ENCODE results near the gene BEST1.
"Not testable (repeated sequence)": the region's sequence is repeated elsewhere in the genome, so short reads cannot be mapped to it uniquely, and the experiment has no call there.

BEST1 gene

DNA sequence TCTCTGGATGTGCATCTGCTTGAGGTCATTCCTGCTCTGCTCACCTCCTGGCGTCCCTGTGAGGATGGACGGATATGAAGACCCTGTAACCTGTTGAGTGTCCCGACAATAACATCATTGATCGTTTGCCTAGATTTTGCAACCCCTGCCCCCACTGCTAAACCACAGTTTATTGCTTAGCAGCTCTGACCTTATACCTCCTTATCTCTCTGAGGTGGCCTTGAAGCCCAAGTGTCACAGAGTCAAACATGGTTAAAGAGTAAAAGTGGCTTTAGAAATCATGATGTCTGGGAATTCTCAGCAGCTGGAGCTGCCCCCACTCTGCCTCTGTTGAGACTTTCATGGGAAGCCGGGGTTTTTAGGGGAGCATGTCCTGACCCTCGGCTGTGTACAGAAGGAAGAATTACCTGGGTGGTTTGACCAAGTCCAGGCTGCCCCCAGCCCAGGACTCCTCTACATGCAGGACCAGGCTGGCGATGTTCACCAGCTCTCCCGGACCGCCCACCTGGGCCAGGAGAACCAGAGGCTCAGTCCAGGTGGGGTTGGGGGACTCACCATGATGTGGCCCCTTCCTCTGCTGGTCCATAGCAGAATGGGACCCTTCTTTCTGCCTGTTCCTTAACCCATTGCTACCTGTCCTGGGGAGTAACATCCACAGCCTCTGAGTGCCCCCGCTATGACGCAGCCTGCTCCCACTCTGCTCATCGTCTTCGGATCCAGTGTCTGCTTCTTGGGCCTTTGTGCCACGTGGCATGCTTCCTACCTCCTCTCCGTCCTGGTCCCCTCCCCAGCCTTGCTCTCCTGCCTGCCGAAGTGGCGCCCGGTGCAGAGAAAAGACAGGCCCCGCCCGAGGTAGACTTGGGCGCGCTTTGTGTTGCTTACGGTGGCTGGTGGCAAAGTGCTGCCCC, 50.6 kb downstream of the BEST1 start:
- Histone ChIP-seq H3K9me3 (ENCODE audit: control insufficient read depth in 2 of 2, low read length in 2 of 2) (peaks cover 0 to 4% of the 10 kb centered on the region in 2 donors), H3K4me3 (ENCODE audit: low read length in 2 of 2) (no peak overlapping the region), H3K27ac (ENCODE audit: low read depth in 2 of 2, low read length in 2 of 2) (no peak overlapping the region), H3K27me3 (ENCODE audit: control insufficient read depth in 2 of 2, insufficient read depth in 2 of 2, low read length in 2 of 2) (no peaks in the 10 kb centered on the region), H3K36me3 (ENCODE audit: control insufficient read depth in 2 of 2, insufficient read depth in 2 of 2, low read length in 2 of 2) (no peaks in the 10 kb centered on the region), H3K4me1 (ENCODE audit: control insufficient read depth in 2 of 2, insufficient read depth in 2 of 2, low read length in 2 of 2) (peaks cover 14 to 17% of the 10 kb centered on the region in 2 donors), H3K9ac (ENCODE audit: low read depth in 1 of 2, low read length in 2 of 2) (no peak overlapping the region)

DNA sequence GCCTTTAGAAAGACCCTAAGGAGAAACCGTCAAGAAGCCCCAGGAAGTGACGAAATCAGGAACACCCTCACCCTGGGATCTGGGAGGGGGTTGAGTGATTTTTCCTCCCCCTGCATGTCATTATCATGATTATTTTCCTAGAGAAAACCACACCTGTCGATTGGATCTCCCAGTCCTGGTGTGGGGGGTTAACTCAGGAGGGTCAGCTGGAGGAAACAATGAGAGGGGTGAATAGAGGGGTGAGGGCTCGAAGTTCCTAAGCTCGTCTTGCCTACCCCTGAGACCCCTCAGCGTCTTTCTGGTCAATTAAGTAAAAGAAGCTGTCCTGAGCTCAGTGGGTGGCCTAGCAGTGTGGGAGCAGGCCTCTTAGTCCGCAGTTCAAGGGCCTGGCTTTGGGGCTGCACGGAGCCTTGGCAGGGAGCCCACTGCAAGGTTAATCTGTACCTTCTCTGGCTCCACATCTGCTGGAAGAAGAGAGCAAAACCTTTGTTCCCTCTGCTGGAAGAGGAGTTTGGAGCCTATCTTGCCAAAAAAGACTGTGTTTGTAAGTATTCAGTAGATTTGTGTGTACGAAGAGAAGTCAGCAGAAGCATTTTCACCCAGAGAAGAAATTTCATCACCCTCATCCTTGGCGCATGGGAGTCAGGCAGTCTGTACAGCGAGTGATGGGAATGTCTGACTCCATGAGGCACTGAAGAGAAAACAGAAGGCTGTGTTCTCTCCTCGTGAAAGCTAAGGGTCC, 51.5 kb downstream of the BEST1 start:
- Histone ChIP-seq H3K36me3 (ENCODE audit: control insufficient read depth in 2 of 2, insufficient read depth in 2 of 2, low read length in 2 of 2) (no peaks in the 10 kb centered on the region), H3K27ac (ENCODE audit: low read depth in 2 of 2, low read length in 2 of 2) (peak overlapping the region; percentile 35 to 54), H3K9me3 (ENCODE audit: control insufficient read depth in 2 of 2, low read length in 2 of 2) (peaks cover 0 to 4% of the 10 kb centered on the region in 2 donors), H3K27me3 (ENCODE audit: control insufficient read depth in 2 of 2, insufficient read depth in 2 of 2, low read length in 2 of 2) (no peaks in the 10 kb centered on the region), H3K4me3 (ENCODE audit: low read length in 2 of 2) (no peak overlapping the region), H3K4me1 (ENCODE audit: control insufficient read depth in 2 of 2, insufficient read depth in 2 of 2, low read length in 2 of 2) (peaks cover 14 to 17% of the 10 kb centered on the region in 2 donors), H3K9ac (ENCODE audit: low read depth in 1 of 2, low read length in 2 of 2) (peak overlapping the region in 1 of 2 donors; percentile 43)

DNA sequence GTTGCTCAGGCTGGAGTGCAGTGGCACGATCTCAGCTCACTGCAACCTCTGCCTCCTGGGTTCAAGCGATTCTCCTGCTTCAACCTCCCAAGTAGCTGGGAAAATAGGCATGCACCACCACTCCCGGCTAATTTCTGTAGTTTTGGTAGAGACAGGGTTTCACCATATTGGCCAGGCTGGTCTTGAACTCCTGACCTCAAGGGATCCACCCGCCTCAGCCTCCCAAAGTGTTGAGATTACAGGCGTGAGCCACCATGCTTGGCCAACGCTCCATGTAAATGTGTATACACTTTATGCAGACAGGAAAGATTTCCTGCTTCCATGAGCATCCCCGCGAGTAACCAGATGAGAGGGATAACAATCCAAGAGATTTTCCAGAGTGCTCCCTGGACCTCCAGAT, 52.1 kb downstream of the BEST1 start:
- H3K9me3 ChIP-seq (ENCODE audit: control insufficient read depth in 2 of 2, low read length in 2 of 2); H3K27me3 ChIP-seq (ENCODE audit: control insufficient read depth in 2 of 2, insufficient read depth in 2 of 2, low read length in 2 of 2); H3K36me3 ChIP-seq (ENCODE audit: control insufficient read depth in 2 of 2, insufficient read depth in 2 of 2, low read length in 2 of 2); H3K27ac ChIP-seq (ENCODE audit: low read depth in 2 of 2, low read length in 2 of 2); H3K9ac ChIP-seq (ENCODE audit: low read depth in 1 of 2, low read length in 2 of 2); H3K4me3 ChIP-seq (ENCODE audit: low read length in 2 of 2): not testable (repeated sequence)
- H3K4me1 ChIP-seq (ENCODE audit: control insufficient read depth in 2 of 2, insufficient read depth in 2 of 2, low read length in 2 of 2): peaks cover 14 to 17% of the 10 kb centered on the region in 2 donors

DNA sequence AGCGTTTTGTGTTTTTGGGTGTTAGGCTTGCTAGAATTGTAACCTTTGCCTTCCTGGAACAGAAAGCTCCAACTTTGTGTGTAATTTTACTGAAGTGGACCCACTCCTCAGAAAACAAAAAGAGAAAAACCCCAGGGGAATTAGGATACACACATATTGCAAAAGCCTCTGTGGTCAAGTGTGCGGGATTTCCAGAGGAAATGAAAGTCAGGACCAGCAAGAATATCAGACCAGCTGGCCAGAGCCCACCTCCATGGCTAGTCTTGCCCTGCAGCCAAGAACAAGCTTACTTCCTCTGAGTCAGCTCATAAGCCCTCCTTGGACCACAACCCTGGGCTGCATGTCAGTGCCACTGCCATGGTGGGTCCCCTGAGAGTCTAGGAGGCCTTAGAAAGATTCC, 54.3 kb downstream of the BEST1 start:
- Histone ChIP-seq H3K4me1 (ENCODE audit: control insufficient read depth in 2 of 2, insufficient read depth in 2 of 2, low read length in 2 of 2) (peaks cover 14 to 17% of the 10 kb centered on the region in 2 donors), H3K4me3 (ENCODE audit: low read length in 2 of 2) (no peak overlapping the region), H3K27ac (ENCODE audit: low read depth in 2 of 2, low read length in 2 of 2) (no peak overlapping the region), H3K27me3 (ENCODE audit: control insufficient read depth in 2 of 2, insufficient read depth in 2 of 2, low read length in 2 of 2) (no peaks in the 10 kb centered on the region), H3K9ac (ENCODE audit: low read depth in 1 of 2, low read length in 2 of 2) (no peak overlapping the region), H3K9me3 (ENCODE audit: control insufficient read depth in 2 of 2, low read length in 2 of 2) (no peaks in the 10 kb centered on the region), H3K36me3 (ENCODE audit: control insufficient read depth in 2 of 2, insufficient read depth in 2 of 2, low read length in 2 of 2) (no peaks in the 10 kb centered on the region)

DNA sequence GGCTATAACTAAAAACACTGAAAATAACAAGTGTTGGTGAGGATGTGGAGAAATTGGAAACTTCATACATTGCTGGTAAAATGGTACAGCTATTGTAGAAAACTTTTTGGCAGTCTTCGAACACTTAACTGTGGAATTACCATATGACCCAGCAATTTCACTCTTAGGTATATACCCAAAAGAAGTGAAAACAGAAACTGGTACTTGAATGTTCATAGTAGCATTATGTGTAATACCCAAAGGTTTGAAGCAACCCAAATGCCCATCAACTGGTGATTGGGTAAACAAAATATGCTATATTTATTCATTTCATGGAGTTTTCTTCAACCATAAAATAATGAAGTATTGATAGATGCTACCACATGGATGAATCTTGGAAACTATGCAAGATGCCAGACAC, 58.0 kb downstream of the BEST1 start:
- Histone ChIP-seq H3K9ac (ENCODE audit: low read depth in 1 of 2, low read length in 2 of 2) (no peak overlapping the region), H3K9me3 (ENCODE audit: control insufficient read depth in 2 of 2, low read length in 2 of 2) (no peaks in the 10 kb centered on the region), H3K4me1 (ENCODE audit: control insufficient read depth in 2 of 2, insufficient read depth in 2 of 2, low read length in 2 of 2) (no peaks in the 10 kb centered on the region), H3K27me3 (ENCODE audit: control insufficient read depth in 2 of 2, insufficient read depth in 2 of 2, low read length in 2 of 2) (no peaks in the 10 kb centered on the region), H3K4me3 (ENCODE audit: low read length in 2 of 2) (no peak overlapping the region), H3K27ac (ENCODE audit: low read depth in 2 of 2, low read length in 2 of 2) (no peak overlapping the region), H3K36me3 (ENCODE audit: control insufficient read depth in 2 of 2, insufficient read depth in 2 of 2, low read length in 2 of 2) (no peaks in the 10 kb centered on the region)

GRCh38 chr11:62010935-62011528, 60.9 kb downstream of the BEST1 start:
- Histone ChIP-seq H3K36me3 (ENCODE audit: control insufficient read depth in 2 of 2, insufficient read depth in 2 of 2, low read length in 2 of 2) (no peaks in the 10 kb centered on the region), H3K9ac (ENCODE audit: low read depth in 1 of 2, low read length in 2 of 2) (no peak overlapping the region), H3K27me3 (ENCODE audit: control insufficient read depth in 2 of 2, insufficient read depth in 2 of 2, low read length in 2 of 2) (no peaks in the 10 kb centered on the region), H3K4me1 (ENCODE audit: control insufficient read depth in 2 of 2, insufficient read depth in 2 of 2, low read length in 2 of 2) (no peaks in the 10 kb centered on the region), H3K9me3 (ENCODE audit: control insufficient read depth in 2 of 2, low read length in 2 of 2) (no peaks in the 10 kb centered on the region), H3K4me3 (ENCODE audit: low read length in 2 of 2) (no peak overlapping the region), H3K27ac (ENCODE audit: low read depth in 2 of 2, low read length in 2 of 2) (no peak overlapping the region)

- Histone ChIP-seq H3K27me3 (ENCODE audit: control insufficient read depth in 2 of 2, insufficient read depth in 2 of 2, low read length in 2 of 2) (no peaks in the 10 kb centered on the region), H3K4me3 (ENCODE audit: low read length in 2 of 2) (no peak overlapping the region), H3K36me3 (ENCODE audit: control insufficient read depth in 2 of 2, insufficient read depth in 2 of 2, low read length in 2 of 2) (no peaks in the 10 kb centered on the region), H3K9ac (ENCODE audit: low read depth in 1 of 2, low read length in 2 of 2) (no peak overlapping the region), H3K4me1 (ENCODE audit: control insufficient read depth in 2 of 2, insufficient read depth in 2 of 2, low read length in 2 of 2) (no peaks in the 10 kb centered on the region), H3K27ac (ENCODE audit: low read depth in 2 of 2, low read length in 2 of 2) (no peak overlapping the region), H3K9me3 (ENCODE audit: control insufficient read depth in 2 of 2, low read length in 2 of 2) (no peaks in the 10 kb centered on the region)
Observed at GRCh38 chr11:62011881-62012280, 61.7 kb downstream of the BEST1 start.

DNA sequence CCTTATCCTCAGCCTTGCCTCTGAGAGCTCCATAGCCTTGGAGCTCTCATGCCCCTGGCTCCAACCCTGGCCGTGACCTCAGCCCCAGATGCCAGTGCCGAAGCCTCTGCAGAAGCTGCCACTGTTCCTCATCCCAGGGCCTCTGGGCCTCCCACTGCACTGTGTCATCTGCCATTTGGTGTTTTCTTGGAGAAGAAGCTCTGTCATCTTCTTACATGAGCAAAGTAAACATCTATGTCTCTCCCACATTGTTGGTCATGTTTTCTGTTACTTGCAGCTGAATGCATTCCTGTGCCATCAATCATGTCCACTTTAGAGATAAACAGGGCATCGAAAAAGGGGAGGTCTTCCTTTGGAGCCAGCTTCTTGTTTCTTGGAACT, 62.3 kb downstream of the BEST1 start:
- H3K9ac ChIP-seq (ENCODE audit: low read depth in 1 of 2, low read length in 2 of 2): no peak overlapping the region
- no peak overlapping the region for H3K27ac ChIP-seq (ENCODE audit: low read depth in 2 of 2, low read length in 2 of 2)
- no peaks in the 10 kb centered on the region for H3K4me1 ChIP-seq (ENCODE audit: control insufficient read depth in 2 of 2, insufficient read depth in 2 of 2, low read length in 2 of 2)
- no peaks in the 10 kb centered on the region for H3K36me3 ChIP-seq (ENCODE audit: control insufficient read depth in 2 of 2, insufficient read depth in 2 of 2, low read length in 2 of 2)
- no peak overlapping the region for H3K4me3 ChIP-seq (ENCODE audit: low read length in 2 of 2)
- H3K27me3 ChIP-seq (ENCODE audit: control insufficient read depth in 2 of 2, insufficient read depth in 2 of 2, low read length in 2 of 2): no peaks in the 10 kb centered on the region
- no peaks in the 10 kb centered on the region for H3K9me3 ChIP-seq (ENCODE audit: control insufficient read depth in 2 of 2, low read length in 2 of 2)

DNA sequence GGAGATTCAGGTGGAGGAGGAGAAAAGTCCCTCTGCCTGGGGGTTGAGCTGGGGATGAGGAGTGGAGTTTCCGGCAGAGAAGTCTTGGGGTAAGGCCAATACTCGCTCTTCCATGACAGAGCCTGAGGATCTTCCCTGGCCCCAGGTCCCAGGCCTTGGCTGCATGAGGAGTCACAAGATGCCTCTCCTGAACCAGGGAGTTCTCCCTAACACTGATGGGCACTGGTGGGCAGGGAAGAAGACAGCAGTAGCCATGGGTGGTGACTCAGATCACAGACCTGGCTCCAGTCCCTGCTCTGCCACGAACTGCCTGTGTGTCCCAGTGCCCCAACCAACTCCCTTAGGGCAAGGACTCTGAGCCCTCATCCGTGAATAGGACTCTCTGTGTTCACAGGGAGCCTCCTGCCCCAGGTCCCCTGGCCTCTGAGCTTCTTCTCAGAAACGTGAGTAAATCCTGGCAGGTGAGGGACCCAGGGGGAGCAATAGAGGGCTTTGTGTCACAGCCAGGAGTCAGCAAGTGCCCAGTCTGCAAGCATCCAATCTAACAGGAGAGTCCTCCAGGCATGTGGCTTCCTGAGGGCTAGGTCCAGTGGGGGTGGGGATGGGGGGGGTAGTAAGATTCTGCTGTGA, 62.8 kb downstream of the BEST1 start:
- H3K4me3 ChIP-seq (ENCODE audit: low read length in 2 of 2): no peak overlapping the region
- H3K9ac ChIP-seq (ENCODE audit: low read depth in 1 of 2, low read length in 2 of 2): no peak overlapping the region
- H3K27me3 ChIP-seq (ENCODE audit: control insufficient read depth in 2 of 2, insufficient read depth in 2 of 2, low read length in 2 of 2): no peaks in the 10 kb centered on the region
- no peaks in the 10 kb centered on the region for H3K36me3 ChIP-seq (ENCODE audit: control insufficient read depth in 2 of 2, insufficient read depth in 2 of 2, low read length in 2 of 2)
- no peak overlapping the region for H3K27ac ChIP-seq (ENCODE audit: low read depth in 2 of 2, low read length in 2 of 2)
- H3K4me1 ChIP-seq (ENCODE audit: control insufficient read depth in 2 of 2, insufficient read depth in 2 of 2, low read length in 2 of 2): no peaks in the 10 kb centered on the region
- H3K9me3 ChIP-seq (ENCODE audit: control insufficient read depth in 2 of 2, low read length in 2 of 2): no peaks in the 10 kb centered on the region

Data from mucosa of rectum (tissue), 2 donors.